ENCODE measurements around the gene VMO1.

Gene VMO1

DNA sequence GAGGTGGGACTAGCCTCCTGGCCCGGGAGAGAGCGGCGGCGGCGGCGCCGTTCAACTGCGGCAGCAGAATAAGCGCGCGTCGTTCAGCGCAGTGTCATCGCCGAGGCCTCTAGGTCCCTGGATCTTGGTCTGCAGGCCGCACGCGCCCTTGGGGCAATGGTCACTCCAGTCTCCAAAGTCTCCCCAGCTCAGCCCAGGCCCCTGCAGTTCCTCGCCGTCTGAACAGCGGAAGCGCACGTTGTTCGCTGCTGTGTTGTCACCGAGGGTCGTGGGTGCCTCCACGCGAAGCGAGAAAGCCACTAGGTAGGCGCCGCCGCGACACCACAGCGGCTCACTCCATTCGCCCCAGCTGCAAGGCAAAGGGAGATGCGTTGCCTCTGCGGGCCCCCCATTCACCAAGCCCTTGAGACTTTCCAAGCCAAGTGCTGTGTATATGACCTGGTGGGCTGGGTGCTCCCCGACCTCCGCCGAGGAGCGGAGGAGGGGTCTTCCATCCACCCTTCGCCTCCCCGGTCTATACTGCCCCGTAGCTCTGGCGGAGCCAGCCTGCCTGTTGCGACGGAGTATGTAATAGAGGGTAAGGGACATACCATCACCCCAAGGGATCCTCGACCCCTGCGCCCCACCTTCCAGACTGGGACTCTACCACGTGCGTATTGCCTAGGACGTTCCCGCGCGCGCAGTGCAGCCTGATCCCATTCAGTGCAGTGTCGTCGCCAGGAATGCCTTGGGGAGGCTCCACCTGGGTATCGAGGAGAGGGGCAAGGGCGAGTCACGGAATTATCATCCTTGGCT is 656 bp downstream of the VMO1 start:
- H3K9me3 ChIP-seq (ENCODE audit: control insufficient read depth, low read length) = no peaks in the 10 kb centered on the region
- H3K27ac ChIP-seq (ENCODE audit: insufficient read depth, low read depth, low read length, poor library complexity, severe bottlenecking) = no peak overlapping the region
- 84 to 85% methylated on average over 61 of the region's 61 CpGs for WGBS, 2 experiments
- H3K27me3 ChIP-seq (ENCODE audit: control insufficient read depth, insufficient read depth, low read length, poor library complexity, severe bottlenecking) = peaks cover 75% of the 10 kb centered on the region
- H3K4me1 ChIP-seq (ENCODE audit: control insufficient read depth, insufficient read depth, low read length) = peaks cover 20% of the 10 kb centered on the region
- H3K36me3 ChIP-seq (ENCODE audit: control insufficient read depth, insufficient read depth, low read length) = no peaks in the 10 kb centered on the region
- no peak overlapping the region for H3K4me3 ChIP-seq (ENCODE audit: insufficient read depth, low read depth, low read length)

DNA sequence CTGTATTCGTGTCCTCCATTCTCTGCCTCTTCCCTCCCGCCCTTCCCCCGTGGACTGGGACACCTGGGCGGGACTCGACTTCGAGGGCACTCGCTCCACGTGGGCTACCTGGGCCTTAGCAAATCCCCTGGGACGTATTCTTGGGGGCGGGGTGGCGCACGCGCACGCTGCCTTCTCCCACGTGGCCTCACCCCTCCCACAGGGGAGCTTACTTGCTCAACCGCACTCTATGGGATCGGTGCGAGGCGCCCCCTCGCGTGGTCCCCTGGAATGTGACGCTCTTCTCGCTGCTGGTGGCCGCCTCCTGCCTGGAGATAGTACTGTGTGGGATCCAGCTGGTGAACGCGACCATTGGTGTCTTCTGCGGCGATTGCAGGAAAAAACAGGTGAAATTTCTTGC is 3.5 kb downstream of the VMO1 start:
- peaks cover 11% of the 10 kb centered on the region for H3K4me1 ChIP-seq (ENCODE audit: control insufficient read depth, insufficient read depth, low read length)
- no peak overlapping the region for H3K4me3 ChIP-seq (ENCODE audit: insufficient read depth, low read depth, low read length)
- no peaks in the 10 kb centered on the region for H3K36me3 ChIP-seq (ENCODE audit: control insufficient read depth, insufficient read depth, low read length)
- peaks cover 50% of the 10 kb centered on the region for H3K27me3 ChIP-seq (ENCODE audit: control insufficient read depth, insufficient read depth, low read length, poor library complexity, severe bottlenecking)
- H3K27ac ChIP-seq (ENCODE audit: insufficient read depth, low read depth, low read length, poor library complexity, severe bottlenecking) = no peak overlapping the region
- 73 to 75% methylated on average over 28 of the region's 28 CpGs for WGBS, 2 experiments
- no peaks in the 10 kb centered on the region for H3K9me3 ChIP-seq (ENCODE audit: control insufficient read depth, low read length)

DNA sequence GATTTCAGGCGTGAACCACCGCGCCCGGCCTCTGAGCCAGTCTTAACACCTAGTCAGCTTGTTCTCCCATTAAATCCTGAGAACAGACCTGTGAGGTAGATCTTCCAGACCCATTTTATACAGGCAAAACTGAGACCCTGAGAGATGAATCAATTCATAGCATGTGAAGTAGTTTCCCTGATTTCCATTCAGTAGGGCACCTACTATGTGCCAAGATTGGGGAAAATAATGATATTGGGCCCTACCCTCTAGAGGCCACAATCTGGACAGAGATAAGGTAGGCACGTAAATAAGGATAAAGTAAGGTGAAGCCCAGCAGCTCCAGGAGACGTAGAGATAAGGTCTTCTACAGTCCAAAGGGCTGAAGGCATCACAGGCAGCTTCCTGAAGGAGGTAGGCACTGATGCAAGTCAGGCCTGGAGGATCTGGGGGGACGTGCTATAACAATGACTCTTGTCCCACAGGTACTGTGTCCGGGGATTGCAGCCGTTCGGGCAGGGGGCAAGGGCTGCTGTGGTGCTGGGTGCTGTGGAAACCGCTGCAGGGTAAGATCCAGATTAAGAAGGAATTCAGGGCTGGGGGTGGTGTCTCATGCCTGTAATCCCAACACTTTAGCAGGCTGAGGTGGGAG is 5.7 kb downstream of the VMO1 start:
- H3K27me3 ChIP-seq (ENCODE audit: control insufficient read depth, insufficient read depth, low read length, poor library complexity, severe bottlenecking) = peaks cover 28% of the 10 kb centered on the region
- H3K36me3 ChIP-seq (ENCODE audit: control insufficient read depth, insufficient read depth, low read length) = no peaks in the 10 kb centered on the region
- no peaks in the 10 kb centered on the region for H3K4me1 ChIP-seq (ENCODE audit: control insufficient read depth, insufficient read depth, low read length)
- no peak overlapping the region for H3K27ac ChIP-seq (ENCODE audit: insufficient read depth, low read depth, low read length, poor library complexity, severe bottlenecking)
- 86 to 87% methylated on average over 11 of the region's 11 CpGs for WGBS, 2 experiments
- no peak overlapping the region for H3K4me3 ChIP-seq (ENCODE audit: insufficient read depth, low read depth, low read length)
- H3K9me3 ChIP-seq (ENCODE audit: control insufficient read depth, low read length) = no peaks in the 10 kb centered on the region

DNA sequence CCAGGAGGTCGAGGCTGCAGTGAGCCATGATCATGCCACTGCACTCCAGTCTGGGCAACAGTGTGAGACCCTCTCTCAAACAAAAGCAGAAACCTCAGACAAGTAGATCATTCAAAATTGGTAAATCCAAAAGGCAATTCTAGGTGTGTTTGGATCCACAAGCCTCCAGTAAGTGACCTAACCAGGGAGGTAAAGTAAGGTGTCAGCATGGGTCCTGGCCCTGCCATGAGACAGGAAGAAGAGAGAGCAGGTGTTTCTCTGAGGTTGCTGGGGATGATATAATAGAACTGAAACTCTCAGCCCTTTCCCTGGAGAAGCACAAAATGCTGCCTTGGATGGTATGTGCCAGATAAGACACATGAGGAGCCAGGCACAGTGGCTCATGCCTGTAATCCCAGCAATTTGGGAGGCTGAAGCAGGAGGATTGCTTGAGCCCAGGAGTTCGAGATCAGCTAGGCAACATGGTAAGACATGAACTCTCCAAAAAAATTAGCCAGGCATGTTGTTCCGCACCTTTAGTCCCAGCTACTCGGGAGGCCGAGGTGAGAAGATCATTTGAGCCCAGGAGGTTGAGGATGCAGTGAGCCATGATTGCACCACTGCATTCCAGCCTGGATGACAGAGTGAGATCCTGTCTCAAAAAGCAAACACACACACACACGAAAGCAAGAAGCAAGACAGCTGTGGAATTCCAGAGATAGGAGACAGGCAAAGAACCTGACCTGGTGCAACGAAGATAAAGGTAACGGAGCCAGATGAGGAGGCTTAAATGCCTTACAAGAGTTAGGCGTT is 8.0 kb downstream of the VMO1 start:
- no peak overlapping the region for H3K4me3 ChIP-seq (ENCODE audit: insufficient read depth, low read depth, low read length)
- peaks cover 10% of the 10 kb centered on the region for H3K27me3 ChIP-seq (ENCODE audit: control insufficient read depth, insufficient read depth, low read length, poor library complexity, severe bottlenecking)
- no peak overlapping the region for H3K27ac ChIP-seq (ENCODE audit: insufficient read depth, low read depth, low read length, poor library complexity, severe bottlenecking)
- no peaks in the 10 kb centered on the region for H3K9me3 ChIP-seq (ENCODE audit: control insufficient read depth, low read length)
- H3K36me3 ChIP-seq (ENCODE audit: control insufficient read depth, insufficient read depth, low read length) = no peaks in the 10 kb centered on the region
- no peaks in the 10 kb centered on the region for H3K4me1 ChIP-seq (ENCODE audit: control insufficient read depth, insufficient read depth, low read length)
- WGBS, 2 experiments = 86 to 91% methylated on average over 9 of the region's 9 CpGs

DNA sequence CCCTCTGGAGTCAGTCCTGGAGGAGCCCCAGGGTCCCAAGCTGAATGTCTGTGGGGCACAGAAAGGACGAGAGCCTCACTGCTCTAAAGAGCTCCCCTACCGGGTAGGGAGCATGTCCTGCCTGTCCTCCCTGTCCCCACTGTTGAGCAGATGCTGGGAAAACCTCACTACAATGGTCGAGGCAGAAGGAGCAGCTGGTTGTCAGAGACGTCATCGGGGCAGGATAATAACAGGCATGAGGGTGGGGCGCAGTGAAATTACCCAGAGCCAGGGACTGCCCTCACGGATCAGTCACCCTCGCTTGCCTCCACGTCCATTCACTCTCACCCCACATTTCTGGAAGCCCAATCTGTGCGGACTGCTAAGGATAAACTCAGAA is 13.9 kb downstream of the VMO1 start:
- WGBS, 2 experiments = 82 to 85% methylated on average over 10 of the region's 10 CpGs
- H3K4me3 ChIP-seq (ENCODE audit: insufficient read depth, low read depth, low read length) = no peak overlapping the region
- no peak overlapping the region for H3K27ac ChIP-seq (ENCODE audit: insufficient read depth, low read depth, low read length, poor library complexity, severe bottlenecking)
- no peaks in the 10 kb centered on the region for H3K36me3 ChIP-seq (ENCODE audit: control insufficient read depth, insufficient read depth, low read length)
- H3K4me1 ChIP-seq (ENCODE audit: control insufficient read depth, insufficient read depth, low read length) = no peaks in the 10 kb centered on the region
- no peaks in the 10 kb centered on the region for H3K9me3 ChIP-seq (ENCODE audit: control insufficient read depth, low read length)
- no peaks in the 10 kb centered on the region for H3K27me3 ChIP-seq (ENCODE audit: control insufficient read depth, insufficient read depth, low read length, poor library complexity, severe bottlenecking)

DNA sequence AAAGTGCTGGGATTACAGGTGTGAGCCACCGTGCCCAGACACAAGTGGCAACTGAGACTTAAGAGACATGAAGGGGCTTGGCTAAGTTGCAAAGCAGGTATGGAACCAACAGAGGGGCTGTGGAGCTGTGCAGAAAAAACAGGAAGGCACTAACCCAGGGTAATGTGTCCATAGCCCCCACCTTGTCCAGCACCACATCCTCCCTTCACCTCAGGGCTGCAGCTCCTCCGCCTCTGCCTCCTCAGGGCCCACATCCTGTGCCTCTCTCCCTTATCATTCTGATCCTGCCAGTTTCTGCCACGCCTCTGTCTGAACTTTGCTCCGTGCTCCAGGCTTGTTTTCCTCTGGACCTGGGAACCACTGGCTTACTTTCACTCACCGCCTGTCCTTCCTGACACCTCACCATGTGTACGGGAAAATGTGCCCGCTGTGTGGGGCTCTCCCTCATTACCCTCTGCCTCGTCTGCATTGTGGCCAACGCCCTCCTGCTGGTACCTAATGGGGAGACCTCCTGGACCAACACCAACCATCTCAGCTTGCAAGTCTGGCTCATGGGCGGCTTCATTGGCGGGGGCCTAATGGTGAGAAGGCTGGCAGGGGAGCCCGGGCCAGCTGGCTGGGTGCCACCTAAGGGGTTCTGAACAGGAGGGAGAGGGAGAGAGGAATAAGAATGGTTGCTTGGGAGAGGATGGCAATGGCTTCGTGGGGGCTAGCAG is 14.5 kb downstream of the VMO1 start, which contains the start of gene TM4SF5:
Gene TM4SF5, plus strand, starts transcription at position 368 of the 716 bp plus-strand sequence. Its CDS starts 37 bp downstream, at position 405.
- 85 to 87% methylated on average over 13 of the region's 13 CpGs for WGBS, 2 experiments

DNA sequence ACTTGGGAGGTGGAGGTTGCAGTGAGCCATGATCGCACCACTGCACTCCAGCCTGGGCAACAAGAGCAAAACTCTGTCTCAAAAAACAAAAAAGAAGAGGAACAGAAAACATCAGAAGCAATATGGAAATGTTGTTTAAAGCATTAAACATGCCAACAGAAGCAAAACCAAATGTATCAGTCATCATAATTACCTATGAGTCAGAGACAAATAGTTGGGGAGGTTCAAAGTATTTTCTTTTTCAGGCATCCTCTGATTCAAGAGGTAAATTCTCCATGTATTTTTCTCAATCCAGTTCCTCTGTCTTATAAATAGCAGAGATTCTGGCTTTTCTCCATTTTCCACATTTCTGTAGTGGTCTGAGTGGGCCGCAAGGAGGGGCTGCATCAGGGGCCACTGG is 16.5 kb downstream of the VMO1 start:
- no peaks in the 10 kb centered on the region for H3K36me3 ChIP-seq (ENCODE audit: control insufficient read depth, insufficient read depth, low read length)
- no peaks in the 10 kb centered on the region for H3K4me1 ChIP-seq (ENCODE audit: control insufficient read depth, insufficient read depth, low read length)
- no peak overlapping the region for H3K27ac ChIP-seq (ENCODE audit: insufficient read depth, low read depth, low read length, poor library complexity, severe bottlenecking)
- no peaks in the 10 kb centered on the region for H3K9me3 ChIP-seq (ENCODE audit: control insufficient read depth, low read length)
- no peak overlapping the region for H3K4me3 ChIP-seq (ENCODE audit: insufficient read depth, low read depth, low read length)
- H3K27me3 ChIP-seq (ENCODE audit: control insufficient read depth, insufficient read depth, low read length, poor library complexity, severe bottlenecking) = no peaks in the 10 kb centered on the region
- WGBS, 2 experiments = 98 to 99% methylated on average over 2 of the region's 2 CpGs

More for the DNA sequence above, 14.5 kb downstream of the VMO1 start, which contains the start of gene TM4SF5:
- no peaks in the 10 kb centered on the region for H3K36me3 ChIP-seq (ENCODE audit: control insufficient read depth, insufficient read depth, low read length)
- H3K9me3 ChIP-seq (ENCODE audit: control insufficient read depth, low read length) = no peaks in the 10 kb centered on the region
- H3K27ac ChIP-seq (ENCODE audit: insufficient read depth, low read depth, low read length, poor library complexity, severe bottlenecking) = no peak within 1 kb of the TSS
- no peaks in the 10 kb centered on the region for H3K4me1 ChIP-seq (ENCODE audit: control insufficient read depth, insufficient read depth, low read length)
- no peaks in the 10 kb centered on the region for H3K27me3 ChIP-seq (ENCODE audit: control insufficient read depth, insufficient read depth, low read length, poor library complexity, severe bottlenecking)
- H3K4me3 ChIP-seq (ENCODE audit: insufficient read depth, low read depth, low read length) = no peak within 1 kb of the TSS

DNA sequence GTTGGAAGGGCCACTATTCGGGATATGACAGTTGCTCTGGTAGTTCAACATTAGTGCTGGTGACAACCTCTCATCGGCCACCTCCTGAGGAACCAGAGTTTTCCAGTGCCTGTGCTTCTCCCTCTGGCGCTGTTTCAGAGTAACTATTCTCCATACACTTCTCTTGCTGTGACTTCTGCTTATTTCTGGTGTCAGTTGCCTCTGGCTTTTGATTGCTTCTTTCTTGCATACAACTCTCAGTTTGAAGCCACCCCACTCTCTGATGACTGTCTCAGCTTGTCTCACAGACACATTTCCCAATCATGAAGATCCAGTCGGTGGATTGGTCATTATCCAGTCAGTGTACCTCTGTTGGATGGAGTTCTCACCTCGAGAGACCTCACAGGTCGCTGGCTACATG is 17.9 kb downstream of the VMO1 start:
- 90% methylated on average over 6 of the region's 6 CpGs for WGBS, 2 experiments

DNA sequence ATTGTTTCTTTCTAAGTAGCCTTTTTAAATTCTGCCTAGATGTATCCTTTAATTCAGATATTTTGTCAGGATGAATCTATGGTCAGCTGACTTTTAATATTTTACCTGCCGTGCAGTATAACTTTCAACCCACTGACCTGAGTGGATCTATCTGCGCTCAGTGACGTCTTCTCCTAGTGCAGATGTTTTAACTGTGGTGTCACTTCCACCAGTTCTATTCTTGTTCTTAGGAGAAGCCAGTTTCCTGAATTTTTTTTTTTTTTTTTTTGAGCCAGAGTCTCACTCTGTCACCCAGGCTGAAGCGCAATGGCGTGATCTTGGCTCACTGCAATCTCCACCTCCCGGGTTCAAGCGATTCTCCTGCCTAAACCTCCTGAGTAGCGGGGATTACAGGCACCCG is 19.4 kb downstream of the VMO1 start:
- WGBS, 2 experiments = 92 to 94% methylated on average over 9 of the region's 9 CpGs
- no peaks in the 10 kb centered on the region for H3K27me3 ChIP-seq (ENCODE audit: control insufficient read depth, insufficient read depth, low read length, poor library complexity, severe bottlenecking)
- no peak overlapping the region for H3K4me3 ChIP-seq (ENCODE audit: insufficient read depth, low read depth, low read length)
- no peaks in the 10 kb centered on the region for H3K4me1 ChIP-seq (ENCODE audit: control insufficient read depth, insufficient read depth, low read length)
- no peaks in the 10 kb centered on the region for H3K9me3 ChIP-seq (ENCODE audit: control insufficient read depth, low read length)
- H3K27ac ChIP-seq (ENCODE audit: insufficient read depth, low read depth, low read length, poor library complexity, severe bottlenecking) = no peak overlapping the region
- H3K36me3 ChIP-seq (ENCODE audit: control insufficient read depth, insufficient read depth, low read length) = no peaks in the 10 kb centered on the region

More for the DNA sequence above, 17.9 kb downstream of the VMO1 start:
- Histone ChIP-seq H3K27ac (ENCODE audit: insufficient read depth, low read depth, low read length, poor library complexity, severe bottlenecking) (no peak overlapping the region), H3K4me3 (ENCODE audit: insufficient read depth, low read depth, low read length) (no peak overlapping the region), H3K4me1 (ENCODE audit: control insufficient read depth, insufficient read depth, low read length) (no peaks in the 10 kb centered on the region), H3K36me3 (ENCODE audit: control insufficient read depth, insufficient read depth, low read length) (no peaks in the 10 kb centered on the region), H3K9me3 (ENCODE audit: control insufficient read depth, low read length) (no peaks in the 10 kb centered on the region), H3K27me3 (ENCODE audit: control insufficient read depth, insufficient read depth, low read length, poor library complexity, severe bottlenecking) (no peaks in the 10 kb centered on the region)
